Measurements from ENCODE around the gene APH1A.
"Not testable (repeated sequence)": the region's sequence is repeated elsewhere in the genome, so short reads cannot be mapped to it uniquely, and the experiment has no call there.

The APH1A gene

GRCh38 chr1:150267896-150268295 is 920 bp downstream of the APH1A start:
- DNase-seq: no peak

DNA sequence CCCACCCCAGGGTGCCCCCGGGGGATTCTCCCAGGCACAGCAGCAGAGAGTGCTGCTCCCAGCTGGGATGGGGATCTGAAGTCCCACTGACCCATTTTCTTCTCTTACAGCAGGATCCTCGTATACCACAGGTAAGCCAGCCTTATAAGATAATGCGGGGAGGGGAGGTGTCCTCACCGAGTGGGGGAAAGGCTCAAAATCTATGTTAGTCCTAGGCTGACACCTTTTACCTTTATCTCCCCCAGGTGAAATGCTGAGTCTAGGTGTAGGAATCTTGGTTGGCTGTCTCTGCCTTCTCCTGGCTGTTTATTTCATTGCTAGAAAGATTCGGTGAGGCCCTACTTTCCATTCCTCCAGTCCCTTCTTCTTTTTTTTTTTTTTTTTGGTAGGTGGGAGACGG is 5.3 kb downstream of the APH1A start:
- no peak for DNase-seq

DNA sequence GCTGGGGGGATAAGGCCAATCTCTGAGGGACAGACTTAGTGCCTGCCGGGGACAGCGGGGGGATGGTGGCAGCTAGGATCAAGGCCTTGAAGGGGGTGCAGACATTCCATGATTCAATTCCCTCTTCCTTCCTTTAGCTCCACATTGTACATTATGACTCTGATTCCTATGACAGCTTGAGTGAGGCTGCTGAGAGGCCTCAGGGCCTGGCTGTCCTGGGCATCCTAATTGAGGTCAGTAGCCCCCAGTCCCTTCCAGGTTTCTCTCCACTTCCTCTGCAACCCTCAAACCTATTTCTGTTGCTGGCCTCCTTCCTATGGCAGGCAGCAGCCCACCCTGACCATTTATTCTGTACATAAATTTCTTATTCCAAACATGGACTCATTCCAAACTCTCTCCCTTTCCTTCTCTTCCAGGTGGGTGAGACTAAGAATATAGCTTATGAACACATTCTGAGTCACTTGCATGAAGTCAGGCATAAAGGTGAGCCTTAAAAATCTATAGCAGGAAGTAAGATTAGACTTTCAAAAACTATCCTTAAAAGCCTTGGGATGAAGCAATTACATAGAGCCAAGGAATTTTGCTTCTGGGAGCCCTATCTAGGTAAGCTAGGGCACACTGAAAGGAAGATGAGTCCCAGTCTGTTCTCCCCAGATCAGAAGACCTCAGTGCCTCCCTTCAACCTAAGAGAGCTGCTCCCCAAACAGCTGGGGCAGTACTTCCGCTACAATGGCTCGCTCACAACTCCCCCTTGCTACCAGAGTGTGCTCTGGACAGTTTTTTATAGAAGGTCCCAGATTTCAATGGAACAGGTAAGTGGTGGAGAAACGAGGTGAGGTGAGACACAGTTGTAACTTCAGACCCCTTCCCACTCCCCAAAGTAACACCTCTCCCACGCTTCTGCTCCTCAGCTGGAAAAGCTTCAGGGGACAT is 6.2 kb downstream of the APH1A start:
- no peak for DNase-seq

DNA sequence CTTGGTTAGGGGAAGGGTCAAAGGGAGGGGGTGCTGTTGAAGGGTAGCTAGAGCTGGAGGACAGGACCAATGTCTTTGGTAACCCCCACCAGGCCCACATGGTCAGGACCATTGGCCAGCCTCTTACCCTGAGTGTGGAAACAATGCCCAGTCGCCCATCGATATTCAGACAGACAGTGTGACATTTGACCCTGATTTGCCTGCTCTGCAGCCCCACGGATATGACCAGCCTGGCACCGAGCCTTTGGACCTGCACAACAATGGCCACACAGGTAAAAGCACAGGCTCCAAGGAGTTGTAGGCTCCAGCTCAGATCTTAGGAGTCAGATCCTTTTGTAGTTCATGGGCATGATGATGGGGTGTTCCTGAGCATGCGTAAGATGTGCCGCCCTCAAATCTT is 7.4 kb downstream of the APH1A start:
- DNase-seq: no peak

GRCh38 chr1:150259758-150260669 is 8.8 kb downstream of the APH1A start:
- DNase-seq: no peak

DNA sequence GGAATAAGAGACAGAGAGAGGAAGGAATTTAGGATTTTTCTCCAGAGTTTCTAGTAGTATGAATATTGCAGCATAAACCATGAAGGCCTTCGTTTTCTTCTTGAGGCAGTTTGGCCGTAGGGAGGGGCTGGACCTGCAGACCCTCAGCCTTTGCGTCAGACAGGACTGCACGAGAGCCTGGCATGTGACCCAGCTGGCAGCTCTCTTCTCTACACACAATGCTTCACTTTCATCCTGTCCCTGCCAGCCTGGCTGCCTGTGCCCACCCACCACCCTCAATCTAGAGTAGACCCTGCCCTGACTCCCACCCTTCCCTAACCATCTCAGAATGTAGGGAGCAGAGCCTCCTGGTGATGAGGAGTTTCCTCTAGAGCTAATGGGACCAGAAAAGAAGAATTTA is 9.6 kb downstream of the APH1A start:
- no peak for DNase-seq

GRCh38 chr1:150257624-150258585 is 10.9 kb downstream of the APH1A start, which contains the start of gene CA14:
Gene CA14 (plus strand): TSS chr1:150257774. CDS start chr1:150258129, 355 bp downstream.
- DNase-seq: no peak

DNA sequence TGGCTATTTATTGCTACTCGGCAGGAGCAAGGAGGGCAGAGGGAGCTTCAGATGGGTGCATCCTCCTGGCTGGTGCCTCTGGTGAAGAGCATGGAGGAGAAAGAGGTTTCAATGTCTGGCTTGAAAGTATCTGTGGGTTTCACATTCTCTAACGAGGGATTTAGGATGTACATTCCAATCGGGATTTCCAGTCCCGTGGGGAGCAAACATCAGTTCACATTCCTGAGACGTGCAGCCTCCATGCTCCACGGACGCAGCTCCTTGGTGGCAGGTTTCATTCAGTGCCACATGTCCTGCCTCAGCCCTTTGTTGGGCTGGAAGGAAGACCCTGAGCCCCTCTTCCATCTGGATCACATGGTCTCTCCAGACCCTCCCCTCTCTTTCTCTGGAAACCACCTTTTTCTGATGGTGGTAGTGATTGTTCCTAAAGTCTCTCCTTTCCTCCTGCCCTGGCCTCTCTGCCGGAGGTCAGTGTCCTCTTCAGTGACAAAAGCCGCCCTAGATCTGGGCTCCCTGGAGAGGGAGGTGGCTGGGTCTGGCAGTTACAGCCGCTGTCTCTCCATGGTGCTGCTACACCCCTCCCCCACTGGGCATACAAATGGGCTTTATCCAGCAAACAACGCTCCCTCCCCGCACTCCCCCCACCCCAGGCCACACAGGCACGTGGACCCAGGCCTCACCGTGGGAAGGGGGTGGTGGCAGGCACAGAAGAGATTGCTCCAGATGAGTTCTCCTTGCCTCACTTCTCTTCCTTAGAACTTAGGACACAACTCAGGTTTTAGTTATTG is 12.1 kb downstream of the APH1A start:
- no peak for DNase-seq

GRCh38 chr1:150256198-150256553 is 12.6 kb downstream of the APH1A start:
- no peak for DNase-seq

DNA sequence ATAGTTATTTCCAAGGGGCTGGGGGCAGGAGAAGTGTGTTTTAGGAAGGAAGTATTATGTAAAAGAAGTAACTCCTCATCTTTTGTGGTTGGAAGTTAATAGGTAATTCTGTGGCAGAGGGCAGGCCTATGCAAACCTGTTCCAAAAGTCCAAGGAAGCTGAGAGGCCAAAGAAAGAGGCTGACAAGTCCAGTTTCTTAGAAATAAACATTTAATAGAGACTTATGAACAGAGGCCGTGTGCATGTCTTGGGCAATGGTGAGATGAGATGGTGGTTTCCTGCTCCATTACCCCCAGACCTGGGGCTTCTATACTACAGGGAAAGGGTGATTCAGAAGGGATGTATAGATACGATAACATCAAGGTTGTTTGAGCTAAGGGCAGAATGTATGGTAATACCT is 18.9 kb downstream of the APH1A start:
- DNase-seq: no peak

DNA sequence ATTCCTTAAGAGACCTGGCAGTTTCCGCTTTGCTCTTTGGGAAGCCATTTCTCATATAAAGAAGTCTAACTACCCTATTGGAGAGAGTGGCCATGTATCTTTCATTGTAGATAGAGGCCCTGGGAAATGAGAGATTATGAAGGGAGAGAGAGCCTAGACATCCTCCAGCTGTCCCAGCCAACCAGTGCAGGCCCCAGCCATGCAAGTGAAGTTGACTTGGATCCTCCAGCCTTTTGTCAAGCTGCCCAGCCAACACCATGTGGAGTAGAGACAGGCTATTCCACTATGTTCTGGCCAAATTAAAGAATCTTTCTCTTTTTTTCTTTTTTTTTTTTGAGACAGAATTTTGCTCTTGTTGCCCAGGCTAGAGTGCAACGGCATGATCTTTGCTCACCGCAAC is 25.8 kb downstream of the APH1A start:
- no peak for DNase-seq

DNA sequence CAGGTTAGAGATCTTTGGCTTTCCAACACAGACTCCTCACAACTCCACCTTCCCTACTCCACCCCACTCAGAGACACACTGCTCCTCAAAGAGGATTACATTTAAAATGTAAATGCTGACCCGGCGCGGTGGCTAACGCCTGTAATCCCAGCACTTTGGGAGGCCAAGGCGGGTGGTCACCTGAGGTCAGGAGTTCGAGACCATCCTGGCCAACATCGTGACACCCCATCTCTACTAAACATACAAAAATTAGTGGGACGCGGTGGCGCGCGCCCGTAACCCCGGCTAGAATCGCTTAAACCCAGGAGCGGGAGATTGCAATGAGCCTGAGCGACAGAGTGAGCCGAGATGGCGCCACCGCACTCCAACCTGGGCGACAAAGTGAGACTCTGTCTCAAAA is 31.1 kb downstream of the APH1A start:
- DNase-seq: no peak

GRCh38 chr1:150237176-150237575 is 31.6 kb downstream of the APH1A start:
- DNase-seq: not testable (repeated sequence)

DNA sequence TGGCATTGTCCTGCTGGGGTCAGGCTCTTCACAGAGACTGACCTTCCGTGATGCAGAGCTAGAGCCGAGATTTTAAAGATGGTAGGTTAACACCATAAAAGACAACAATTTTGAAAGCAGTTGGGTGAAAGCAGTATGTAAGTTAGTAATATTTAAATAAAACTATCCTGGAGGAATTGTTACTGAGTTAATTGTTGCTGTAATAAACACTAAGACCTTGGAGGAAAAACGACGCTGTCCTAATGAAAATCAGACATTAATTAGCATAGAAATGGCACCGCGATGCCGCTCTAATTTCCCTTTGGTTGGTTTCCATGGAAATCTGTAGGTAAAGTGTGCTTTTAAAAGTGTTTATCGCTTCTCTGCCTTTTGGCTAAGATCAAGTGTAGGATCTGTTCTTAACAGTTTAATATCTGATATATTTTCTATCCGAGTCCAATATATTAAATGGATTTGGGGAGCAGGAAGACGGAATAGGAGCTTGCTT is 32.2 kb downstream of the APH1A start:
- DNase-seq: no peak

DNA sequence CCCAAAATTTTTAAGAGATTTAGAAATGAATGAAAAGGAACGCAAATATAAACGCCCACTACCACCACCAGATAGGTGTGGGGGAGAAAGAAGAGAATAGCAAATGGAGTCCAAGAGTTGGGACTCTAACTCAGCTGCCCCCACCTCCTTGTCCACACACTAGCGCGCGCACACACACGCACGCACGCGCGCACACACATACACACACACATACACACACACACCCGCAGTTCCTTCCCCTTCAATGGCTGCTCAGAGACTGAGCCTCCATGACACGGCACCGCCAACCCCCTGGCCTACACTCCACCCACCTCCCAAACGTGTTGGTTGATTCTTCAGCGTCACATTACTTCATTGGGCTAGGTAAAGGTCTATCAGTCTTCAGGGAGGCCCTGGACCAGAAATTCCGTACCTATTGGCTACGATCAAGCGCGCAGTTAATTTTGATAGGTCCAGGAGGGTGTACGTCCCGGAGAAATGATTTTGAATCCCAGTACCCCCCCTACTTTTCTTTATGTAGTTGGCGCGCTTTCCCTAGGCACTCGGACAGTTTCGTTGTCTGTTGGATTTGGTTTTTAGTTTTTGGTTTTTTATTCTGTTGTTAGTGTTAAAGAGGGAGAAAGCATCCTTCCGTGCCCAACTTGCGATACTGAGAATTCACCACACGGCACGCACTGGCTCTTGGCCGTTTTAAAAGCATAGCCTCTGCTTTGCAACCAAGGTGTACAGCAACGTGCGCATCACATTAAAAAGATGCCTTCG is 32.8 kb downstream of the APH1A start, which contains the start of gene ANP32E:
ANP32E (minus strand) TSS at position 261 of the 762 bp plus-strand sequence. CDS start 326 bp downstream, outside the sequence.
- peak; percentile 63 to 87 (median 71) for DNase-seq

GRCh38 chr1:150235294-150235851 is 33.4 kb downstream of the APH1A start:
- peak in 1 of 4 experiments; percentile 28 for DNase-seq

GRCh38 chr1:150234566-150235293 is 34.1 kb downstream of the APH1A start:
- DNase-seq: peak; percentile 59 to 71 (median 66)

GRCh38 chr1:150234309-150234565 is 34.6 kb downstream of the APH1A start:
- DNase-seq: no peak
